A549 (cell line): ENCODE results near the gene FBXO48.
"Not testable (repeated sequence)": the region's sequence is repeated elsewhere in the genome, so short reads cannot be mapped to it uniquely, and the experiment has no call there.

Experiments
- BHLHE40 ChIP-seq: IDR thresholded peaks from 2 replicates; pipeline ENCODE4 v1.6.1; 2012; ENCODE audit warnings: low read depth, low read length, inconsistent platforms
- CEBPB ChIP-seq, 2 experiments: fragments of >200 bp in 1 of 2; sonication (Bioruptor Twin) in 1 of 2; formaldehyde crosslinking in 1 of 2; IDR thresholded peaks; 2 replicates each; pipeline ENCODE4 v1.6.1; 2012 to 2016
- ELK1 ChIP-seq: fragments of 150-350 bp; IDR thresholded peaks from 2 replicates; pipeline ENCODE4 v1.6.1; 2014; ENCODE audit warnings: low read depth, mild to moderate bottlenecking, low read length
- KDM5A ChIP-seq: fragments of 200-600 bp; sonication (generic); IDR thresholded peaks from 2 replicates; pipeline ENCODE4 v1.6.1; 2016; ENCODE audit warnings: antibody characterized with exemption, mild to moderate bottlenecking
- MAFK ChIP-seq: fragments of 450-650 bp; IDR thresholded peaks from 2 replicates; pipeline ENCODE4 v1.6.1; 2014; ENCODE audit not compliant: partially characterized antibody
- MYC ChIP-seq: IDR thresholded peaks from 2 replicates; pipeline ENCODE4 v1.6.1; 2012; ENCODE audit warnings: mild to moderate bottlenecking, inconsistent platforms, low read length, improper control_type of control experiment, borderline replicate concordance
- PHF8 ChIP-seq: fragments of 200-600 bp; sonication (generic); IDR thresholded peaks from 2 replicates; pipeline ENCODE4 v1.6.1; 2016; ENCODE audit warnings: low read depth, mild to moderate bottlenecking, antibody characterized with exemption, moderate library complexity, borderline replicate concordance
- POLR2A ChIP-seq: IDR thresholded peaks from 2 replicates; pipeline ENCODE4 v1.6.1; 2012; ENCODE audit warnings: mild to moderate bottlenecking, low read length
- RAD21 ChIP-seq, 2 experiments: fragments of >200 bp in 1 of 2; sonication (Bioruptor Twin) in 1 of 2; formaldehyde crosslinking in 1 of 2; IDR thresholded peaks in 1 of 2; conservative IDR thresholded peaks in 1 of 2; 2 replicates in 1 of 2; 3 replicates in 1 of 2; pipeline ENCODE4 v1.6.1; 2012 to 2018; ENCODE audit warnings: inconsistent platforms in 1 of 2
- SREBF2 ChIP-seq: fragments of 450-650 bp; IDR thresholded peaks from 2 replicates; pipeline ENCODE4 v1.6.1; 2014; ENCODE audit warnings: mild to moderate bottlenecking, moderate library complexity
- USF2 ChIP-seq: fragments of 450-650 bp; IDR thresholded peaks from 2 replicates; pipeline ENCODE4 v1.6.1; 2014; ENCODE audit warnings: antibody characterized with exemption
- TF ChIP-seq, protein P1 (sequence below): fragments of 250-450 bp; sonication (Bioruptor Pico); IDR thresholded peaks from 2 replicates; pipeline ENCODE4 v1.5.0; 2020; ENCODE audit warnings: low read depth, mild to moderate bottlenecking, moderate library complexity
- TF ChIP-seq, protein P2 (sequence below): fragments of >200 bp; sonication (Bioruptor Twin); formaldehyde crosslinking; IDR thresholded peaks from 3 replicates; pipeline ENCODE4 v1.5.1; 2016

- not testable (repeated sequence) for TF ChIP-seq BHLHE40; POLR2A; ELK1; RAD21 (conservative IDR thresholded peaks at IDR 0.05 in 1 of 2, IDR thresholded peaks at IDR 0.05 in 1 of 2); CEBPB (IDR thresholded peaks at IDR 0.05); SREBF2; MYC; MAFK; USF2; KDM5A; PHF8
- TF ChIP-seq, protein P1, sequence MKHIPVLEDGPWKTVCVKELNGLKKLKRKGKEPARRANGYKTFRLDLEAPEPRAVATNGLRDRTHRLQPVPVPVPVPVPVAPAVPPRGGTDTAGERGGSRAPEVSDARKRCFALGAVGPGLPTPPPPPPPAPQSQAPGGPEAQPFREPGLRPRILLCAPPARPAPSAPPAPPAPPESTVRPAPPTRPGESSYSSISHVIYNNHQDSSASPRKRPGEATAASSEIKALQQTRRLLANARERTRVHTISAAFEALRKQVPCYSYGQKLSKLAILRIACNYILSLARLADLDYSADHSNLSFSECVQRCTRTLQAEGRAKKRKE, result not testable (repeated sequence)
- TF ChIP-seq, protein P2, sequence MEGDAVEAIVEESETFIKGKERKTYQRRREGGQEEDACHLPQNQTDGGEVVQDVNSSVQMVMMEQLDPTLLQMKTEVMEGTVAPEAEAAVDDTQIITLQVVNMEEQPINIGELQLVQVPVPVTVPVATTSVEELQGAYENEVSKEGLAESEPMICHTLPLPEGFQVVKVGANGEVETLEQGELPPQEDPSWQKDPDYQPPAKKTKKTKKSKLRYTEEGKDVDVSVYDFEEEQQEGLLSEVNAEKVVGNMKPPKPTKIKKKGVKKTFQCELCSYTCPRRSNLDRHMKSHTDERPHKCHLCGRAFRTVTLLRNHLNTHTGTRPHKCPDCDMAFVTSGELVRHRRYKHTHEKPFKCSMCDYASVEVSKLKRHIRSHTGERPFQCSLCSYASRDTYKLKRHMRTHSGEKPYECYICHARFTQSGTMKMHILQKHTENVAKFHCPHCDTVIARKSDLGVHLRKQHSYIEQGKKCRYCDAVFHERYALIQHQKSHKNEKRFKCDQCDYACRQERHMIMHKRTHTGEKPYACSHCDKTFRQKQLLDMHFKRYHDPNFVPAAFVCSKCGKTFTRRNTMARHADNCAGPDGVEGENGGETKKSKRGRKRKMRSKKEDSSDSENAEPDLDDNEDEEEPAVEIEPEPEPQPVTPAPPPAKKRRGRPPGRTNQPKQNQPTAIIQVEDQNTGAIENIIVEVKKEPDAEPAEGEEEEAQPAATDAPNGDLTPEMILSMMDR, result not testable (repeated sequence)
These were observed 20.7 kb downstream of the FBXO48 start for GRCh38 chr2:68446425-68446824.
